Measurements from ENCODE around the gene RGL2. TPM values are rescaled to one million over a fixed set of nuclear protein-coding genes. Genes with fewer than 3 reads are reported as not detected.

The RGL2 gene, protein sequence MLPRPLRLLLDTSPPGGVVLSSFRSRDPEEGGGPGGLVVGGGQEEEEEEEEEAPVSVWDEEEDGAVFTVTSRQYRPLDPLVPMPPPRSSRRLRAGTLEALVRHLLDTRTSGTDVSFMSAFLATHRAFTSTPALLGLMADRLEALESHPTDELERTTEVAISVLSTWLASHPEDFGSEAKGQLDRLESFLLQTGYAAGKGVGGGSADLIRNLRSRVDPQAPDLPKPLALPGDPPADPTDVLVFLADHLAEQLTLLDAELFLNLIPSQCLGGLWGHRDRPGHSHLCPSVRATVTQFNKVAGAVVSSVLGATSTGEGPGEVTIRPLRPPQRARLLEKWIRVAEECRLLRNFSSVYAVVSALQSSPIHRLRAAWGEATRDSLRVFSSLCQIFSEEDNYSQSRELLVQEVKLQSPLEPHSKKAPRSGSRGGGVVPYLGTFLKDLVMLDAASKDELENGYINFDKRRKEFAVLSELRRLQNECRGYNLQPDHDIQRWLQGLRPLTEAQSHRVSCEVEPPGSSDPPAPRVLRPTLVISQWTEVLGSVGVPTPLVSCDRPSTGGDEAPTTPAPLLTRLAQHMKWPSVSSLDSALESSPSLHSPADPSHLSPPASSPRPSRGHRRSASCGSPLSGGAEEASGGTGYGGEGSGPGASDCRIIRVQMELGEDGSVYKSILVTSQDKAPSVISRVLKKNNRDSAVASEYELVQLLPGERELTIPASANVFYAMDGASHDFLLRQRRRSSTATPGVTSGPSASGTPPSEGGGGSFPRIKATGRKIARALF
- 45.5 TPM for total RNA-seq

DNA sequence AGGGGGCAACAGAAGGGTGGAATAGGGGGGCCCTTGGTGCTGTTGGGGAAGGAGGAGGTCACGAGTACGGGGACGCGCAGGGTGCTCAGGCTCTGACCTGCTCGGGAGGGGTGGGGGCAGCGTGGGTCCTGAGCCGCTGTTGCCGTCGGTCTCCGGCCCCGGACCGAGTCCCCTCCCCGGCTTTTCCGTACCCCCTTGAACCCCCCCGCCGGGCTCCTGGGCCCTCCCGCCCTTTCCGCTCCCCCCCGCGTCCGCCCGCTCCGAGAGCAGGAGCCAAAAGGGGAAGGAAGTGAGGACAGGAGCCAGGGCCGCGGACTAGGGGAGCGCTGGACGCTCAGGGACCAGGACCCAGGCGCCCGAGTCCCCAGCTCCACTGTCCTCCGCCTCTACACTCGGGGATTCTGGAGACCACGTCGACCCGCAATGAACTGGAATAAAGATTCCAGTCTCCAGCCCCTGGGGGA is at the start of gene RGL2:
RGL2 (minus strand) TSS at position 170 of the 464 bp plus-strand sequence. CDS start 332 bp downstream, outside the sequence.

DNA sequence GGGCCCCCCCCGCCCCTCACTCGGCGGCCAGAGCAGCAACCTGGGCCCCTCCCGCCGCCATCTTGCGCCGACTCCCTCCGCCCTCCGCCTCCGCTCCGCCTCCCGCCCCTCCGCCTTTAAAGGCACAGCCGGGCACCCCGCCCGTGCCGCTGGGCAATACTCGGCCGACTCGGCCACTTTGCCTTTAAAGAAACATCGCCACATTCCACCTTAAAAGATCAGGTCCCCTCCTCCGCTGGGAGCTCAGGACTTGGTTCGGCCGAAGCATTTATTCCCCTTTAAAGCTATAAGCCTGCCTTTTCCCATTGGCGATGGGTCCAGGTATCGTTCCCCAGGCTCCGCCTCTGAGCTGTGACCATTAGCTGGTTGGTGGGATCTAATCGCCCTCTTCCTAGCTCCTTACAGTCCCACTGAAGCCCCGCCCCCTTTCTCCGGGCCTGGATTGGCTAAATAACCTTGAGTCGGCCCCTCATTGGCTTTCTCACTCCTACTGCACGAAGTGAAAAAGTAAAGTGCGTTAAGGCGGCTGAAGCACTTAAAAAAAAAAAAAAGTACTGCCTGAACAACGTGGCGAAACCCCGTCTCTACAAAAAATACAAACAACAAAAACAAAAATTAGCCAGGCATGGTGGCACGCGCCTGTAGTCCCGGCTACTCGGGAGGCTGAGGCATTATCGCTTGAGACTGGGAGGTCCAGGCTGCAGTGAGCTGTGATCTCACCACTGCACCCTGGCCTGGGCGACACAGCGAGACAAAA is 19.1 kb upstream of the RGL2 start, which contains the start of gene ZBTB22:
ZBTB22 (minus strand) TSS at position 76 of the 757 bp plus-strand sequence. CDS start 828 bp downstream, outside the sequence.

DNA sequence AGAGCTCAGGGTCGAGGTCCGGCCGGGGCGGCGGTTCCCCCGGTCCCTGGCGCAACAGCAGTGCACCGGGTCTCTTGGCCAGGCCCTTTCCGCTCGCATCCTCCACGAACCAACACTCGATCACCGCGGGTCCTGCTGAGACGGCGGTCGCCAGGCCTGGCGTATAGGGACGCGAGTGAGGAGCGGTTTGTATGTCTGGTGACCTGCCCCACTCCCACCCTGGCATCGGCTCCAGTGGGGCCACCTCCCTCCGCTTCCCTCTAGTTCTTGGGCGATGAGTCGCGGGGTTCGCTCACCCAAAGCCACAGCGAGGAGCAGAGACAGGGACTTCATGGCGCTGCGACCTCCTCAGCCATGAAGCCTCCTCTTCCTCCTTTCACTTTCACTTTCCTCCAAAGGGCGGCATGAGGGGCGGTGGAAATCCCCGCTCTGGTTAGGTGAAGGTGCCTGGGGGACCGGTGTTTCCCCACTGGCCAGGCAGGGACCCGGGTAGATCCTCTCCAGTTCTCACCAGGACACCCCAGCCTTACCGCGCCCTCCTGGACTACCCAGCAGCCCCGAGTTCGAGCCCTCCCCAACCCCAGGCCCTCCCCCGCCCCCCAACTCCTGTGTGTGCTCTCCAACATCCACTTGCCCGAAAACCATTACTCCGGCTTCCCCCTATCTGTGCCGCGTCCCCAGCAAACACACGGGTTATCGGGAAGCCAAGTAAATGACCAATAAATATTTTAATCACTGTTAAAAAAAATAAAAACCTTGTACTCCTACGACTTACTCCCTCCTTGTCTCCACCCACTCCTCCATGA is 15.2 kb upstream of the RGL2 start, which contains the start of gene TAPBP:
TAPBP (minus strand) TSS at position 370 of the 806 bp plus-strand sequence; CDS start at position 333, 37 bp downstream.

DNA sequence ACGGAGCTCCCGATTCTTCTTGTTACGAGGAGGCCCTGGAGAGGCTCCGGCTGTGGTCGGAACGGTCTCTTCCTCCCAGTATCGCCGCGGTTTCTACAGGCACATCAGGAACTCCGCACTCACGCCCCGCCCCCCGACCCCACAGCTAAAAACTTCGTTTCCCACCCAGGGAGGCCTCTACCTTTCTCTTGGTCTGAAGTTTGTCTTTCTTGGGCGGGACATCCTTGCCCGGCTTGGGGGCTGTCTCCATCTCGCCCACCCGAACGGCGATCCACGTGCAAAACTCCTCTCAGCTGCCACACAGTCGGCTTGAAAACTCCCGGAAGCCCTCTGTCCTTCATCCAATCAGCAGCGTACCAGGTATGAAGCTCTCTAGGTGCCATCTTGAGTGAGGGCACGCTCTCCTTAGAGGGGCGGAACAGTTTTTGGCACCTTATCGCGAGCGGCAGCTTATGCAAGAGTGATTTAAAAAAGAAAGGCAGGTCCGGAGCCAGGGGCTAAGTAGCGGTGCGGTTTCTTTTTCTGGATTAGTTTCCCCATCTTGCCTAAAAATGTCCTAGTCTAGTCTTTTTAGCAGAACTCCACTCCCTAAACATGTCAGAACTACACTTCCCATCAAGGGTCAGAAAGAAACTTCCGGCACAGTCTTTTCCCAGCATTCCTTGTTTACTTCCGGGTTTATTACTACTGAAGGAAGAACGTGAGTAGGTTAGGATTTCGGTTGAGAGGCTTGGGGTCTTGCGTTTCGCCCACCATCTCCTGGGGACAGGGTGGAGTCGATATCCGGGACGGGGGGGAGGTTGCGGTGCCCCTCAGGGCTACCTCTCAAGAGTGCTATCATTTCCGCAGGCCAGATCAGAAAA is 9.6 kb downstream of the RGL2 start, which contains the start of the genes PFDN6 and WDR46:
PFDN6 (plus strand) TSS at position 681 of the 863 bp plus-strand sequence. CDS start 256 bp downstream, outside the sequence.
WDR46 (minus strand) TSS at position 319 of the 863 bp plus-strand sequence; CDS start at position 250, 69 bp downstream.

DNA sequence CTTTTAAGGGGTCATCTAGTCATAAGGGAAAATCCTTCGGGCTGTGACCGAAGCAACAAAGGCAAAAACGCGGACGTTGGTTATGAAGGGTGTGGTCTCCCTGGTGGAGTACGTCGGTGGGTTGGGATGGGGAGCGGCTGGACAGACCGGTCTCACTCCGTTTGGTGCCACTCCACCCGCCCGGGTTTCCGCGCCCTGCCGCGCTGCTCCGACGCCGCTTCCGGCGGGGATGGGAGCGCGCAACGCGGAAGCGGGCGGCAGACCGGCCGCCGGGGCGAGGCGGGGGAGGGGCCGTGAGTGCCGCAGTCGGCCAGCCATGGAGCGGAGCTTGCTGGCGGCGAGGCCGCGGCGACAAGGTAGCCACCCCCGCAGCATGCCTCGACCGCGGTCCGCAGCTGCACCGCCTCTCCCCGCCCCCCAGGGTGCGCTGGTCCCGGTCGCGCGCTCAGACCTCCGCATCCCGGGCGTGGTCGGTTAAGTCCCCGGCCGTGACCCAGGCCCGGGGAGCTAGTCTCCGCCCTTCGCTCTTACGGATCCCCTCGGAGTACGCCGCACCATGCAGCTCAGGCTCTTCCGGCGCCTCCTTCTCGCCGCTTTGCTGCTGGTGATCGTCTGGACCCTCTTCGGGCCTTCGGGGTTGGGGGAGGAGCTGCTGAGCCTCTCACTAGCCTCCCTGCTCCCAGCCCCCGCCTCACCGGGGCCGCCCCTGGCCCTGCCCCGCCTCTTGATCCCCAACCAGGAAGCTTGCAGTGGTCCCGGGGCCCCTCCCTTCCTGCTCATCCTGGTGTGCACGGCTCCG is 21.7 kb downstream of the RGL2 start, which contains the start of gene B3GALT4:
B3GALT4 (plus strand) TSS at position 260 of the 799 bp plus-strand sequence; CDS start at position 557, 297 bp downstream.

DNA sequence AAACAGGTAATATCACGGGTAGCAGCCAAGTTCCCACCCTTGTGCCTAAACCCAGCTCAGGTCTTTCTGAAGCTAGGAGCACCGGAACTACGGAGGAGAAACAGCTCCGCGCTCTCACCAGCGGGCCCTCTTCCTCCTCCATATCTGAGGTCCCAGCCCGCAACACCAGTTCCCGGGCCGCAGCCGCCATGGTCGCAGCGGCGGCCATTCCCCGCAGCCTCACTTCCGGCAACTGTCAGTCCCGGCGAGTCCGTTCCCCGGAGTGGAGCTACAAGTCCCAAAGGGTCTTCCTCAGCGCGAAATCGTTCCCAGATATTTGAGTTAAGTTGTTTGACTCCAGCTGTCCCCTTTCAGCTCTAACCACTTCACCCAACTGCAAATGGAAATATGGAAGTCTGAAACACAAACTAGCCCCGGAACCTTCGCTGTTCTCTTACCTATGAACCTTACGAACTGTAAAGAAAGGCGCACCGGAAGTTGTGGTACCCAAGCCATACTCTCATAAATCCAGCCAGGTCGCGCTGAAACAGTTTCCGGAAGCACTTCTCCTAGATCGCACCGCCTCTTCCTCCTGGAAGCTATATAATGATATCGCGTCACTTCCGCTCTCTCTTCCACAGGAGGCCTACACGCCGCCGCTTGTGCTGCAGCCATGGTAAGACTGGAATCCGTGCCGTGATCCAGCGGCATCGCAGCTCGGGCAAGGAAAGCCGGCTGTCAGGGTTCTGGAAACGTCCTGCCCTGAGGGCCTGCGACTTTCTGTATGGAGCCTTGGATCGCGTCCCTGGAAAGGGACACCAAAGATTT is 27.1 kb downstream of the RGL2 start, which contains the start of the genes RPS18 and VPS52:
RPS18 (plus strand) TSS at position 608 of the 807 bp plus-strand sequence; CDS start at position 653, 45 bp downstream.
VPS52 (minus strand) TSS at position 409 of the 807 bp plus-strand sequence; CDS start at position 208, 201 bp downstream.

Other genes with a start within 250 kb of the RGL2 start
- 7.6 TPM for gene HLA-DPA1, start 225.3 kb downstream of the RGL2 start, total RNA-seq
- gene HLA-DPB1, start 223.0 kb downstream of the RGL2 start, total RNA-seq = 6.7 TPM
- gene COL11A2, start 106.5 kb downstream of the RGL2 start, total RNA-seq = 39.0 TPM
- gene RXRB, start 98.3 kb downstream of the RGL2 start, total RNA-seq = 34.6 TPM
- gene SLC39A7, start 98.1 kb downstream of the RGL2 start, total RNA-seq = 60.0 TPM
- 14.3 TPM for gene HSD17B8, start 94.3 kb downstream of the RGL2 start, total RNA-seq
- 30.7 TPM for gene RING1, start 90.4 kb downstream of the RGL2 start, total RNA-seq
- 51.6 TPM for gene VPS52, start 27.1 kb downstream of the RGL2 start, total RNA-seq
- 1,580 TPM for gene RPS18, start 26.9 kb downstream of the RGL2 start, total RNA-seq
- 6.3 TPM for gene B3GALT4, start 21.8 kb downstream of the RGL2 start, total RNA-seq
- 39.2 TPM for gene WDR46, start 9.7 kb downstream of the RGL2 start, total RNA-seq
- 20.5 TPM for gene PFDN6, start 9.3 kb downstream of the RGL2 start, total RNA-seq
- 45.8 TPM for gene TAPBP, start 15.1 kb upstream of the RGL2 start, total RNA-seq
- gene ZBTB22, start 18.8 kb upstream of the RGL2 start, total RNA-seq = 26.7 TPM
- gene DAXX, start 24.0 kb upstream of the RGL2 start, total RNA-seq = 31.8 TPM
- 13.2 TPM for gene KIFC1, start 92.9 kb upstream of the RGL2 start, total RNA-seq
- 40.9 TPM for gene PHF1, start 112.1 kb upstream of the RGL2 start, total RNA-seq
- 76.4 TPM for gene CUTA, start 119.2 kb upstream of the RGL2 start, total RNA-seq
- gene SYNGAP1, start 121.1 kb upstream of the RGL2 start, total RNA-seq = 17.9 TPM
- 9.0 TPM for gene ZBTB9, start 155.6 kb upstream of the RGL2 start, total RNA-seq

Data from camera-type eye (tissue), 1 donor.